K562 (cell line): ENCODE results near the gene SEC61A1.

Experiments used
- GTF2F1 ChIP-seq: IDR thresholded peaks from 2 replicates; pipeline ENCODE4 v1.6.1; 2011; ENCODE audit warnings: low read depth, low read length, improper control_type of control experiment
- HDAC2 ChIP-seq: fragments of 450-650 bp; IDR thresholded peaks from 2 replicates; pipeline ENCODE4 v1.6.1; 2016; ENCODE audit warnings: mild to moderate bottlenecking
- POLR2A ChIP-seq: fragments of 450-650 bp; conservative IDR thresholded peaks from 2 replicates; pipeline ENCODE4 v1.6.1; 2016
- TRIM28 ChIP-seq: fragments of 450-650 bp; IDR thresholded peaks from 2 replicates; pipeline ENCODE4 v1.6.1; 2017
- YBX1 ChIP-seq: fragments of 450-650 bp; IDR thresholded peaks from 2 replicates; pipeline ENCODE4 v1.7.1; 2016; ENCODE audit warnings: mild to moderate bottlenecking
- TF ChIP-seq, protein P1 (sequence below), 3 experiments: IDR thresholded peaks in 2 of 3; conservative IDR thresholded peaks in 1 of 3; 2 replicates each; pipeline ENCODE4 v1.5.1; 2011 to 2012; ENCODE audit warnings: low read length in 3 of 3, mild to moderate bottlenecking in 3 of 3, control low read depth in 2 of 3, improper control_type of control experiment in 1 of 3, inconsistent platforms in 1 of 3, low read depth in 1 of 3, mixed read lengths in 1 of 3, moderate library complexity in 1 of 3; ENCODE audit not compliant: insufficient read depth in 2 of 3
- TF ChIP-seq, protein P2 (sequence below): fragments of 450-650 bp; IDR thresholded peaks from 2 replicates; pipeline ENCODE4 v1.6.1; 2016; ENCODE audit warnings: missing biosample characterization, missing genetic modification characterization
- TF ChIP-seq, protein P3 (sequence below): fragments of 250-450 bp; sonication (Bioruptor Pico); IDR thresholded peaks from 2 replicates; pipeline ENCODE4 v1.8.0; 2021; ENCODE audit warnings: moderate library complexity, mild to moderate bottlenecking, inconsistent platforms

- TF ChIP-seq HDAC2 = no peak
- TF ChIP-seq, protein P1, sequence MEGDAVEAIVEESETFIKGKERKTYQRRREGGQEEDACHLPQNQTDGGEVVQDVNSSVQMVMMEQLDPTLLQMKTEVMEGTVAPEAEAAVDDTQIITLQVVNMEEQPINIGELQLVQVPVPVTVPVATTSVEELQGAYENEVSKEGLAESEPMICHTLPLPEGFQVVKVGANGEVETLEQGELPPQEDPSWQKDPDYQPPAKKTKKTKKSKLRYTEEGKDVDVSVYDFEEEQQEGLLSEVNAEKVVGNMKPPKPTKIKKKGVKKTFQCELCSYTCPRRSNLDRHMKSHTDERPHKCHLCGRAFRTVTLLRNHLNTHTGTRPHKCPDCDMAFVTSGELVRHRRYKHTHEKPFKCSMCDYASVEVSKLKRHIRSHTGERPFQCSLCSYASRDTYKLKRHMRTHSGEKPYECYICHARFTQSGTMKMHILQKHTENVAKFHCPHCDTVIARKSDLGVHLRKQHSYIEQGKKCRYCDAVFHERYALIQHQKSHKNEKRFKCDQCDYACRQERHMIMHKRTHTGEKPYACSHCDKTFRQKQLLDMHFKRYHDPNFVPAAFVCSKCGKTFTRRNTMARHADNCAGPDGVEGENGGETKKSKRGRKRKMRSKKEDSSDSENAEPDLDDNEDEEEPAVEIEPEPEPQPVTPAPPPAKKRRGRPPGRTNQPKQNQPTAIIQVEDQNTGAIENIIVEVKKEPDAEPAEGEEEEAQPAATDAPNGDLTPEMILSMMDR (IDR thresholded peaks at IDR 0.05 in 2 of 3, conservative IDR thresholded peaks at IDR 0.05 in 1 of 3; ENCODE audit: insufficient read depth in 2 of 3, low read depth in 1 of 3, low read length in 3 of 3) = no peak
- TF ChIP-seq POLR2A = peak; percentile 61
- no peak for TF ChIP-seq TRIM28
- TF ChIP-seq, protein P2, sequence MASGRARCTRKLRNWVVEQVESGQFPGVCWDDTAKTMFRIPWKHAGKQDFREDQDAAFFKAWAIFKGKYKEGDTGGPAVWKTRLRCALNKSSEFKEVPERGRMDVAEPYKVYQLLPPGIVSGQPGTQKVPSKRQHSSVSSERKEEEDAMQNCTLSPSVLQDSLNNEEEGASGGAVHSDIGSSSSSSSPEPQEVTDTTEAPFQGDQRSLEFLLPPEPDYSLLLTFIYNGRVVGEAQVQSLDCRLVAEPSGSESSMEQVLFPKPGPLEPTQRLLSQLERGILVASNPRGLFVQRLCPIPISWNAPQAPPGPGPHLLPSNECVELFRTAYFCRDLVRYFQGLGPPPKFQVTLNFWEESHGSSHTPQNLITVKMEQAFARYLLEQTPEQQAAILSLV (tag) = no peak
- TF ChIP-seq GTF2F1 = no peak
- TF ChIP-seq, protein P3, sequence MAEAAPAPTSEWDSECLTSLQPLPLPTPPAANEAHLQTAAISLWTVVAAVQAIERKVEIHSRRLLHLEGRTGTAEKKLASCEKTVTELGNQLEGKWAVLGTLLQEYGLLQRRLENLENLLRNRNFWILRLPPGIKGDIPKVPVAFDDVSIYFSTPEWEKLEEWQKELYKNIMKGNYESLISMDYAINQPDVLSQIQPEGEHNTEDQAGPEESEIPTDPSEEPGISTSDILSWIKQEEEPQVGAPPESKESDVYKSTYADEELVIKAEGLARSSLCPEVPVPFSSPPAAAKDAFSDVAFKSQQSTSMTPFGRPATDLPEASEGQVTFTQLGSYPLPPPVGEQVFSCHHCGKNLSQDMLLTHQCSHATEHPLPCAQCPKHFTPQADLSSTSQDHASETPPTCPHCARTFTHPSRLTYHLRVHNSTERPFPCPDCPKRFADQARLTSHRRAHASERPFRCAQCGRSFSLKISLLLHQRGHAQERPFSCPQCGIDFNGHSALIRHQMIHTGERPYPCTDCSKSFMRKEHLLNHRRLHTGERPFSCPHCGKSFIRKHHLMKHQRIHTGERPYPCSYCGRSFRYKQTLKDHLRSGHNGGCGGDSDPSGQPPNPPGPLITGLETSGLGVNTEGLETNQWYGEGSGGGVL = no peak
- no peak for TF ChIP-seq YBX1
Measured at GRCh38 chr3:128076483-128077201, 24.4 kb downstream of the SEC61A1 start.
